Heart left ventricle (tissue), 16 donors: ENCODE measurements around the gene VEGFB. TPM values are rescaled to one million over a fixed set of nuclear protein-coding genes. Genes with fewer than 3 reads are reported as not detected.

Experiments used
- ATAC-seq, 4 donors: fragments of 200-7000 bp; cut with Tn5 transposase; one replicate each; pipeline ENCODE4 v1.9.1; 2020 to 2022; ENCODE audit warnings: moderate library complexity in 4 of 4, mild to moderate bottlenecking in 3 of 4, moderate number of reproducible peaks in 1 of 4
- DNase-seq, 5 donors: peaks; one replicate each; pipeline ENCODE4 v3.0.0-alpha.2; 2020
- H3K27ac ChIP-seq, 12 donors: fragments of 200-600 bp; sonication (generic) in 4 of 12; one replicate each; pipeline versions ENCODE4 v1.5.0 to v1.8.0; 2016 to 2022; ENCODE audit warnings: mild to moderate bottlenecking in 2 of 12
- H3K27me3 ChIP-seq, 9 donors: fragments of 200-600 bp; sonication (generic) in 2 of 9; one replicate each; pipeline versions ENCODE4 v1.5.1 to v1.8.0; 2016 to 2022; ENCODE audit warnings: mild to moderate bottlenecking in 3 of 9
- H3K36me3 ChIP-seq, 9 donors: fragments of 200-600 bp; sonication (generic) in 2 of 9; one replicate each; pipeline versions ENCODE4 v1.5.0 to v1.8.0; 2018 to 2022; ENCODE audit warnings: mild to moderate bottlenecking in 2 of 9
- H3K4me1 ChIP-seq, 12 donors: fragments of 200-600 bp; sonication (generic) in 4 of 12; one replicate each; pipeline versions ENCODE4 v1.5.0 to v1.8.0; 2016 to 2022; ENCODE audit warnings: mild to moderate bottlenecking in 3 of 12
- H3K4me3 ChIP-seq, 12 donors: fragments of 200-600 bp; sonication (generic) in 4 of 12; one replicate each; pipeline versions ENCODE4 v1.5.0 to v1.8.0; 2017 to 2022; ENCODE audit warnings: mild to moderate bottlenecking in 9 of 12, moderate library complexity in 4 of 12
- H3K9me3 ChIP-seq, 12 donors: fragments of 200-600 bp; sonication (generic) in 4 of 12; one replicate each; pipeline versions ENCODE4 v1.5.0 to v1.8.0; 2016 to 2022; ENCODE audit warnings: mild to moderate bottlenecking in 1 of 12
- POLR2A ChIP-seq, 2 donors: fragments of 450-650 bp; IDR thresholded peaks; one replicate each; pipeline ENCODE4 v1.6.1; 2017; ENCODE audit warnings: antibody characterized with exemption in 2 of 2, mild to moderate bottlenecking in 2 of 2, moderate library complexity in 2 of 2
- WGBS, 4 donors: extraction: QIAGEN DNeasy Blood & Tissue Kit in 2 of 4; methylation state at CpG; one replicate each; pipeline versions ENCODE4 v1.1.5 to v1.1.7; 2013 to 2018; 5-methylcytosine and 5-hydroxymethylcytosine counted together
- intact Hi-C, 10 donors: fragments of 100-400 bp; cut with DNase I; formaldehyde crosslinking; loops; one replicate each; pipeline versions ENCODE4 v1.11.1 to v1.14.2; 2022
- polyA plus RNA-seq, 2 donors: library from polyadenylated mRNA; stranded (reverse); fragments of 200-250 nt; gene quantifications; one replicate each; pipeline ENCODE4 v1.2.3, GENCODE V29; 2013
- total RNA-seq, 9 donors: library from RNA; depleted of rRNA in 2 of 9; stranded (reverse); fragments of >200 nt in 2 of 9; fragmentation: NEBNext Ultra II Directional in 3 of 9; extraction: Animal tissue kit (Norgen Biotek cat#: 25700) in 3 of 9; gene quantifications; one replicate each; pipeline versions ENCODE4 v1.1.0 to v1.2.4, GENCODE V29; 2016 to 2023
- TF ChIP-seq, protein P1 (sequence below), 12 donors: fragments of 200-600 bp; sonication (generic) in 4 of 12; IDR thresholded peaks; one replicate each; pipeline versions ENCODE4 v1.5.0 to v1.8.0; 2018 to 2022; ENCODE audit warnings: antibody characterized with exemption in 12 of 12, mild to moderate bottlenecking in 5 of 12
- donor health status: ischemic (EF 13 %, LVEDD 7.1; RV severe dilation, severe dysfunction).
- donor health status: healthy with polysubstance abuse.
- donor health status: DM: no; HTN: yes; CAD: no.
- donor health status: DM: no; HTN: no; CAD: no.
- donor health status: ischemic (EF 25% LVEDD 6.9; RV normal size, moderate dysfunction).
- donor health status: ischemic (EF 25% LVEDD 5.7; RV mildly dilated, moderate dysfunction).
- donor health status: healthy.
- donor health status: DM: yes; HTN: yes; CAD: no.
- donor health status: ischemic (EF 35%, LVEDD 5.7; RV mildly dilated, moderate dysfunction).
- donor health status: nonischemic (EF 11% LVEDD 7.7; RV severe dilation, severe dysfunction).
- donor health status: DM: yes; HTN: yes; CAD: no.
- donor health status: PGD.
- donor health status: ischemic (EF 29% LVEDD 5.4; RV normal size, mild dysfunction).
- donor health status: nonischemic (EF 23%, LVEDD 6.1; RV moderate dilation, normal function).

Gene VEGFB
- total and polyA plus RNA-seq, 11 donors = 127 to 332 (median 241) TPM

DNA sequence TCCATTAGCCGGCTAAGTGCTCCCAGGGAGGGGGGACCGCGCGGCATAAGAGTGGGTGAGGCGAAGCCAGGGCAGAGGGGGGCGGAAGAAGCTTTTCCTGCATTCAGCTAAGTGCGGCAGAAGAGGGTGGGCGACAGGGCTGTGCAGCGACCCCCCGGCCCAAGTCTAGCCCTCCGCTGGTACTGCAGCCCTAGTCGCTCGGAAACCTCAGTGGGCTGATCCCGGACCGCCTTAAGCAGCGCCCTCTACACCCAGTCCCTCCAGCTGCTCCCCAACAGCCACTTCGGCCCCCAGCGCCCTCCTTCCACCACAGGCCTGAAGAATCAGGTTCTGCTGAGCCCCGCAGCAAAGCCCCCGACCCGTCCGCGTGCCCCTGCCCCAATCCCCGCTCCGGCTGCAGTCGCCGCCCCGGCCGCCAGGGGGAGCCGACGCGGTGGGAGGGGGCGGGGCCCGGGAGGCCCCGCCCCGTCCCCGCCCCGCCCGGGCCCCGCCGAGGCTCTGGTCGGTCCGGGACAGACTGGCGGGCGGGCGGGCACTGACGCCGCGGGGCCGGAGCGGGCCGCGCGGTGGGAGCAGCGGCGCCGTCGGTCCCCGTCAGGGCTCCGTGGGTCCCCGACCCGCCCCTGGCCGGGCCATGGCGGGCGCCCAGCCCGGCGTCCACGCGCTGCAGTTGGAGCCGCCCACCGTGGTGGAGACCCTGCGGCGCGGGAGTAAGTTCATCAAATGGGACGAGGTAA lies 16.8 kb downstream of the VEGFB start, which contains the start of gene PLCB3:
Gene PLCB3, plus strand, starts transcription at position 515 of the 737 bp plus-strand sequence. Its CDS starts 120 bp downstream, at position 635.
- H3K27ac ChIP-seq = peak within 1 kb of the TSS in 11 of 12 donors; percentile 62 to 92 (median 79)
- intact Hi-C loops = loop anchor here in 4 of 10 donors (1.0 to 10.0 kb wide), 6 partner anchors 17 to 54 kb away; partner anchors contain the start of genes CATSPERZ (in 3 of the 4) and ESRRA (in 1 of the 4)
- H3K4me1 ChIP-seq = peaks cover 5 to 55% (median 33%) of the 10 kb centered on the region in 12 donors
- H3K4me3 ChIP-seq = peak within 1 kb of the TSS; percentile 62 to 100 (median 92)
- TF ChIP-seq, protein P1, sequence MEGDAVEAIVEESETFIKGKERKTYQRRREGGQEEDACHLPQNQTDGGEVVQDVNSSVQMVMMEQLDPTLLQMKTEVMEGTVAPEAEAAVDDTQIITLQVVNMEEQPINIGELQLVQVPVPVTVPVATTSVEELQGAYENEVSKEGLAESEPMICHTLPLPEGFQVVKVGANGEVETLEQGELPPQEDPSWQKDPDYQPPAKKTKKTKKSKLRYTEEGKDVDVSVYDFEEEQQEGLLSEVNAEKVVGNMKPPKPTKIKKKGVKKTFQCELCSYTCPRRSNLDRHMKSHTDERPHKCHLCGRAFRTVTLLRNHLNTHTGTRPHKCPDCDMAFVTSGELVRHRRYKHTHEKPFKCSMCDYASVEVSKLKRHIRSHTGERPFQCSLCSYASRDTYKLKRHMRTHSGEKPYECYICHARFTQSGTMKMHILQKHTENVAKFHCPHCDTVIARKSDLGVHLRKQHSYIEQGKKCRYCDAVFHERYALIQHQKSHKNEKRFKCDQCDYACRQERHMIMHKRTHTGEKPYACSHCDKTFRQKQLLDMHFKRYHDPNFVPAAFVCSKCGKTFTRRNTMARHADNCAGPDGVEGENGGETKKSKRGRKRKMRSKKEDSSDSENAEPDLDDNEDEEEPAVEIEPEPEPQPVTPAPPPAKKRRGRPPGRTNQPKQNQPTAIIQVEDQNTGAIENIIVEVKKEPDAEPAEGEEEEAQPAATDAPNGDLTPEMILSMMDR (IDR thresholded peaks at IDR 0.05) = peak; percentile 49 to 94 (median 80)
- peak in 1 of 2 donors; percentile 68 for TF ChIP-seq POLR2A (IDR thresholded peaks at IDR 0.05)
- no peaks in the 10 kb centered on the region for H3K27me3 ChIP-seq
- peak in 4 of 5 donors; percentile 65 to 85 (median 72) for DNase-seq
- H3K36me3 ChIP-seq = peaks cover 0 to 19% (median 13%) of the 10 kb centered on the region in 9 donors
- WGBS, 4 donors = 0 to 2% (median 1%) methylated on average over 21 to 75 of the region's 75 CpGs
- no peaks in the 10 kb centered on the region for H3K9me3 ChIP-seq
- ATAC-seq = peak; percentile 21 to 64 (median 50)

GRCh38 chr11:64251753-64252002 lies 17.3 kb downstream of the VEGFB start:
- no peaks in the 10 kb centered on the region for H3K27me3 ChIP-seq
- DNase-seq (peak in 1 of 5 donors; percentile 52), ATAC-seq (no peak)
- H3K27ac ChIP-seq = peak overlapping the region in 11 of 12 donors; percentile 62 to 92 (median 79)
- intact Hi-C loops = loop anchor here in 4 of 10 donors (1.0 to 10.0 kb wide), 6 partner anchors 17 to 53 kb away; partner anchors contain the start of genes CATSPERZ (in 3 of the 4) and ESRRA (in 1 of the 4)
- peaks cover 0 to 24% (median 18%) of the 10 kb centered on the region in 9 donors for H3K36me3 ChIP-seq
- H3K4me1 ChIP-seq = peaks cover 5 to 53% (median 33%) of the 10 kb centered on the region in 12 donors
- H3K9me3 ChIP-seq = no peaks in the 10 kb centered on the region
- 0 to 1% (median 0%) methylated on average over 17 to 18 of the region's 18 CpGs for WGBS, 4 donors
- no peak for TF ChIP-seq POLR2A (IDR thresholded peaks at IDR 0.05)
- TF ChIP-seq, protein P1 (IDR thresholded peaks at IDR 0.05) = no peak
- H3K4me3 ChIP-seq = peak overlapping the region; percentile 62 to 100 (median 92)

DNA sequence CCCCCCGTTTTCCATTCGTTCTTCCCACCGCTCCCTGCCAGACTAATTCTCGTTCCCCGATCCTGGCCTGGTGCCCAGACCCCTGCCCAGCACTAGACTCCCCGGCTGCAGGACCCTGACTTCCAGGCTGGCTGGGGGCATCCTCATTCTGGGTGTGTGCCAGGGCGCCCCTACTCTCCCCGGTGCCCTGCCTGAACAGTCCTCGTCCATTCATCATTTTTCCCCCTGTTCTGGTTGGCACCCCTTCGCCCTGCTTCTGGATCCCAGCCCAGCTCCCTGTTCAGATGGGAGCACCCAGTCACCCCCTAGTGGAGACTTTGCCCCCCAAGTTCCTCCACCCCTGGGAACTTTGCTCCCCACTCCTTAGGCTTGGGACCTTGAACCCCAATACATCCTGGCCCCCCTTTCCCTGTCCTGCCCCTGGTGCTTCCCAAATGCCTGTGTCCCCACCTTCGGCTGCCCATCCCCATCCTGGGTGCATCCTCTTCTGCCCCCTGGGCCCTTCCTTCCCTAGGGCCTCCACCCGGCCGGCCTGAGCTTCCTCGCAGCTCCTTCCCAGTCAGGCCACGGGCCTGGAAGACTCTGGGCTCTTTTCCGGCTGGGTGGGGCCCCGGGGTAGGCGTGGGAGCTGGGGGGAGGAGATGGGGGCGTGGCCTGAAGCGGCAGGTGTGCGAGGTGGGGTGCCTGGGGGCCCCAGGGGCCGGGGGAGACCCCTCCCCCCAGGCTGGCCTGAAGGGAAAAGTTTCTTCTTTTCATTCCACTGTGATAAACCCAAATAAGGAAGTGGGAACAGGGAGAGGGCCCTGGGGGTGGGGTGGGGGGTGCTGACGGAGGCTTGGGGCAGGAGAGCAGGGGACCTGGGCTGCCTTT lies 17.9 kb downstream of the VEGFB start:
- DNase-seq (peak in 4 of 5 donors; percentile 58 to 70 (median 63)), ATAC-seq (peak in 3 of 4 donors; percentile 4 to 43 (median 24))
- WGBS, 4 donors = 12 to 20% (median 16%) methylated on average over 16 to 23 of the region's 23 CpGs
- Histone ChIP-seq H3K4me3 (peak overlapping the region; percentile 62 to 100 (median 92)), H3K4me1 (peaks cover 5 to 48% (median 31%) of the 10 kb centered on the region in 12 donors), H3K27ac (peak overlapping the region in 11 of 12 donors; percentile 19 to 92 (median 79)), H3K36me3 (peaks cover 0 to 30% (median 23%) of the 10 kb centered on the region in 9 donors), H3K9me3 (no peaks in the 10 kb centered on the region), H3K27me3 (no peaks in the 10 kb centered on the region)
- intact Hi-C loops = loop anchor here in 2 of 10 donors (5.0 to 10.0 kb wide), 2 partner anchors 50 to 53 kb away; partner anchors contain the start of genes CATSPERZ (in 2 of the 2) and ESRRA (in 1 of the 2)
- TF ChIP-seq POLR2A (IDR thresholded peaks at IDR 0.05) = no peak
- TF ChIP-seq, protein P1 (IDR thresholded peaks at IDR 0.05) = peak in 4 of 12 donors; percentile 11 to 31 (median 17)
